RWPE1 (cell line): ENCODE measurements around the gene THSD4.

Experiments
- CTCF ChIA-PET: fragments of 350-600 bp; sonication (Branson Sonifier 250); formaldehyde crosslinking; extraction: SDS; loops from one replicate; lab custom pipeline; 2021; lab: Yijun Ruan, JAX
- POLR2A ChIA-PET: fragments of 400-600 bp; formaldehyde crosslinking; extraction: SDS; loops from one replicate; lab custom pipeline; 2020; ENCODE audit warnings: antibody characterized with exemption; ENCODE audit not compliant: low non-redundant PET; lab: Yijun Ruan, JAX
- DNase-seq: peaks from one replicate; pipeline ENCODE4 v3.0.0; 2012; ENCODE audit warnings: low spot score
- H3K27ac ChIP-seq: fragments of 450-650 bp; 2 replicates; pipeline ENCODE4 v1.5.1; 2017
- CTCF ChIP-seq: fragments of 450-650 bp; conservative IDR thresholded peaks from 2 replicates; pipeline ENCODE4 v1.5.1; 2017; ENCODE audit warnings: low read depth, mild to moderate bottlenecking

Gene THSD4

GRCh38 chr15:71654720-71655174 lies 539.5 kb downstream of the THSD4 start:
- TF ChIP-seq CTCF = no peak
- H3K27ac ChIP-seq = no peak overlapping the region
- ChIA-PET POLR2A (no interaction called here), CTCF (interaction anchor here (0.6 kb wide), 1 partner anchor 501 kb away, joined by 3 read pairs; no protein-coding TSS in a partner anchor)
- no peak for DNase-seq

GRCh38 chr15:71656425-71656824 lies 541.2 kb downstream of the THSD4 start:
- DNase-seq = no peak
- no peak for TF ChIP-seq CTCF
- ChIA-PET POLR2A (no interaction called here), CTCF (no interaction called here)
- H3K27ac ChIP-seq = no peak overlapping the region

GRCh38 chr15:71657141-71657540 lies 541.9 kb downstream of the THSD4 start:
- POLR2A ChIA-PET = no interaction called here
- no peak for TF ChIP-seq CTCF

GRCh38 chr15:71658036-71658435 lies 542.8 kb downstream of the THSD4 start:
- CTCF ChIA-PET = interaction anchor here (0.7 kb wide), 1 partner anchor 204 kb away, joined by 3 read pairs; no protein-coding TSS in a partner anchor
- H3K27ac ChIP-seq = no peak overlapping the region
- POLR2A ChIA-PET = no interaction called here
- no peak for TF ChIP-seq CTCF
- no peak for DNase-seq

More at GRCh38 chr15:71657141-71657540, 541.9 kb downstream of the THSD4 start:
- CTCF ChIA-PET = interaction anchor here (0.7 kb wide), 1 partner anchor 77 kb away, joined by 3 read pairs; no protein-coding TSS in a partner anchor
- no peak overlapping the region for H3K27ac ChIP-seq
- no peak for DNase-seq

GRCh38 chr15:71658827-71659729 lies 543.8 kb downstream of the THSD4 start:
- DNase-seq = no peak
- POLR2A ChIA-PET = no interaction called here
- H3K27ac ChIP-seq = no peak overlapping the region
- TF ChIP-seq CTCF = no peak
- CTCF ChIA-PET = interaction anchor here (0.7 kb wide), 1 partner anchor 205 kb away, joined by 3 read pairs; no protein-coding TSS in a partner anchor

GRCh38 chr15:71659730-71660067 lies 544.4 kb downstream of the THSD4 start:
- DNase-seq = no peak
- no peak overlapping the region for H3K27ac ChIP-seq
- POLR2A ChIA-PET = no interaction called here
- CTCF ChIA-PET = no interaction called here
- TF ChIP-seq CTCF = no peak
